ENCODE measurements around the gene FAM83E.
A peak's percentile ranks its signal among the peaks of the same experiment; 100 is the strongest.
"Not testable (repeated sequence)": the region's sequence is repeated elsewhere in the genome, so short reads cannot be mapped to it uniquely, and the experiment has no call there.

Gene FAM83E

GRCh38 chr19:48614436-48615230 is at the start of gene FAM83E:
FAM83E (minus strand) TSS chr19:48615076; CDS start chr19:48613372, 1,704 bp downstream.
- DNase-seq = peak; percentile 37

GRCh38 chr19:48664476-48664875 is 49.6 kb upstream of the FAM83E start:
- DNase-seq = no peak

GRCh38 chr19:48663667-48664066 is 48.8 kb upstream of the FAM83E start:
- no peak for DNase-seq

- DNase-seq = no peak
Observed at GRCh38 chr19:48661711-48662090, 46.8 kb upstream of the FAM83E start.

GRCh38 chr19:48660852-48661710 is 46.2 kb upstream of the FAM83E start:
- peak; percentile 99 for DNase-seq

GRCh38 chr19:48659768-48660167 is 44.9 kb upstream of the FAM83E start:
- no peak for DNase-seq

- DNase-seq = no peak
Observed at GRCh38 chr19:48658483-48658882, 43.6 kb upstream of the FAM83E start.

- not testable (repeated sequence) for DNase-seq
Observed at GRCh38 chr19:48657828-48658227, 43.0 kb upstream of the FAM83E start.

GRCh38 chr19:48656840-48657474 is 42.1 kb upstream of the FAM83E start:
- DNase-seq = no peak

- peak; percentile 59 for DNase-seq
Observed at GRCh38 chr19:48654299-48655059, 39.6 kb upstream of the FAM83E start.

- no peak for DNase-seq
Observed at GRCh38 chr19:48651683-48652048, 36.8 kb upstream of the FAM83E start.

GRCh38 chr19:48650974-48651682 is 36.3 kb upstream of the FAM83E start:
- no peak for DNase-seq

- DNase-seq = peak; percentile 42
Observed at GRCh38 chr19:48648134-48648533, 33.3 kb upstream of the FAM83E start.

GRCh38 chr19:48646722-48647216 is 31.9 kb upstream of the FAM83E start:
- no peak for DNase-seq

GRCh38 chr19:48646001-48646721 is 31.3 kb upstream of the FAM83E start, which contains the start of gene CA11:
CA11 (minus strand) TSS chr19:48646187; CDS start chr19:48645632, 555 bp downstream.
- DNase-seq = peak; percentile 92

- no peak for DNase-seq
Observed at GRCh38 chr19:48645620-48646000, 30.7 kb upstream of the FAM83E start.

GRCh38 chr19:48644839-48645619 is 30.2 kb upstream of the FAM83E start:
- DNase-seq = peak; percentile 94

- no peak for DNase-seq
Observed at GRCh38 chr19:48644355-48644754, 29.5 kb upstream of the FAM83E start.

GRCh38 chr19:48642862-48643261 is 28.0 kb upstream of the FAM83E start:
- DNase-seq = no peak

GRCh38 chr19:48641850-48642249 is 27.0 kb upstream of the FAM83E start:
- DNase-seq = no peak
